ENCODE results near the gene FBXO3. TPM values are rescaled to one million over a fixed set of nuclear protein-coding genes. Genes with fewer than 3 reads are reported as not detected.
"Not testable (repeated sequence)": the region's sequence is repeated elsewhere in the genome, so short reads cannot be mapped to it uniquely, and the experiment has no call there.

The FBXO3 gene
- total RNA-seq, 1 experiment from 2014 or later, result 18.9 TPM

DNA sequence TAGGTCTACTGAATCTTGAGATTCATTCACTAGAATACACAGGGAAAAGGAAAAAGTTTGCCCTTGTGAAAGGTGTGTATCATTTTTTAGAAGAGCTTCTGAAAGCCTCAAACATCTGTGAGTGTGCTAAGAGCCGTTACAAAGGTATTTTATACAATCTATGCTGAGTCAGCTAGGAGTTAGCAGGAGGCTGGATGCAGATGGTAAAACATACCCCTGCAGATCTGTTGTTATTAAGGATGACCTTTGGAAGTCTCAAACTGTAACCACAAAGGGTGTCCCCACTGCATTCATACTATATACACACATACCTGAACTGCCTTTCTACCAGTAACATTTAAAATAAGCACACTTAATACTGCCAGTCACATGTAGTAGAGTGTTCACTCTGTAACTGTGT is 65.3 kb downstream of the FBXO3 start:
- H2BK120ac ChIP-seq (ENCODE audit: low read depth, low read length, poor library complexity, severe bottlenecking), result no peak overlapping the region
- no peak overlapping the region for H2AK5ac ChIP-seq (ENCODE audit: insufficient read length, low read length)
- no peaks in the 10 kb centered on the region for H3K23me2 ChIP-seq (ENCODE audit: insufficient read length, low read depth, low read length, poor library complexity, severe bottlenecking)
- DNase-seq, result no peak
- H4K91ac ChIP-seq (ENCODE audit: insufficient read length, low read depth, low read length), result no peak overlapping the region
- no peaks in the 10 kb centered on the region for H3K27me3 ChIP-seq (ENCODE audit: insufficient read depth, low read length)
- no peak overlapping the region for H2BK12ac ChIP-seq (ENCODE audit: insufficient read length, low read depth, low read length)
- no peak overlapping the region for H3K23ac ChIP-seq (ENCODE audit: insufficient read length, low read depth, low read length)
- no peak overlapping the region for H3K4me3 Mint-ChIP-seq
- WGBS (ENCODE audit: extremely low coverage, insufficient read length, low lambda C conversion rate), result no CpG with 5 or more reads among the region's 1 CpG
- no peak overlapping the region for H3K27ac ChIP-seq (ENCODE audit: insufficient read length, low read depth, low read length)
- peaks cover 8 to 32% (median 21%) of the 10 kb centered on the region in 3 experiments; a peak in 6 of 7 replicates for H3K36me3 Mint-ChIP-seq (ENCODE audit: insufficient read depth in 1 of 3, low read depth in 3 of 3)
- no peaks in the 10 kb centered on the region for H3K27me3 Mint-ChIP-seq (ENCODE audit: low read depth)
- no peaks in the 10 kb centered on the region for H3K79me1 ChIP-seq (ENCODE audit: insufficient read depth, low read depth, low read length, poor library complexity, severe bottlenecking)
- H3K4ac ChIP-seq (ENCODE audit: low read depth, low read length), result no peak overlapping the region
- TF ChIP-seq, protein P1, sequence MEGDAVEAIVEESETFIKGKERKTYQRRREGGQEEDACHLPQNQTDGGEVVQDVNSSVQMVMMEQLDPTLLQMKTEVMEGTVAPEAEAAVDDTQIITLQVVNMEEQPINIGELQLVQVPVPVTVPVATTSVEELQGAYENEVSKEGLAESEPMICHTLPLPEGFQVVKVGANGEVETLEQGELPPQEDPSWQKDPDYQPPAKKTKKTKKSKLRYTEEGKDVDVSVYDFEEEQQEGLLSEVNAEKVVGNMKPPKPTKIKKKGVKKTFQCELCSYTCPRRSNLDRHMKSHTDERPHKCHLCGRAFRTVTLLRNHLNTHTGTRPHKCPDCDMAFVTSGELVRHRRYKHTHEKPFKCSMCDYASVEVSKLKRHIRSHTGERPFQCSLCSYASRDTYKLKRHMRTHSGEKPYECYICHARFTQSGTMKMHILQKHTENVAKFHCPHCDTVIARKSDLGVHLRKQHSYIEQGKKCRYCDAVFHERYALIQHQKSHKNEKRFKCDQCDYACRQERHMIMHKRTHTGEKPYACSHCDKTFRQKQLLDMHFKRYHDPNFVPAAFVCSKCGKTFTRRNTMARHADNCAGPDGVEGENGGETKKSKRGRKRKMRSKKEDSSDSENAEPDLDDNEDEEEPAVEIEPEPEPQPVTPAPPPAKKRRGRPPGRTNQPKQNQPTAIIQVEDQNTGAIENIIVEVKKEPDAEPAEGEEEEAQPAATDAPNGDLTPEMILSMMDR (conservative IDR thresholded peaks at IDR 0.05), result no peak
- H3K9me3 Mint-ChIP-seq, result no peaks in the 10 kb centered on the region
- H4K8ac ChIP-seq (replicated peaks; ENCODE audit: insufficient read length, low read depth, low read length), result no peak overlapping the region
- H3K9ac ChIP-seq (ENCODE audit: extremely low read depth, insufficient read length, low read length), result no peak overlapping the region
- H3K4me1 ChIP-seq (ENCODE audit: insufficient read depth, low read length), result peaks cover 4% of the 10 kb centered on the region; the same call in 1 of the 2 replicates
- H3K18ac ChIP-seq (ENCODE audit: insufficient read length, low read depth, low read length), result no peak overlapping the region
- H3K56ac ChIP-seq (ENCODE audit: insufficient read length, low read depth, low read length), result no peak overlapping the region
- no peak overlapping the region for H4K5ac ChIP-seq (ENCODE audit: insufficient read length, low read depth, low read length)
- H2BK5ac ChIP-seq (ENCODE audit: insufficient read length, low read length), result no peak overlapping the region
- H4K20me1 ChIP-seq (ENCODE audit: control insufficient read depth, insufficient read depth, insufficient read length), result no peaks in the 10 kb centered on the region
- peaks cover 7 to 12% of the 10 kb centered on the region in 2 experiments; a peak in 3 of 4 replicates for H3K4me1 Mint-ChIP-seq
- no peak overlapping the region for H3K14ac ChIP-seq (ENCODE audit: insufficient read depth, low read length)
- H2AFZ ChIP-seq (ENCODE audit: low read length), result no peak overlapping the region
- H3K27ac Mint-ChIP-seq, result no peak overlapping the region
- H3K9me3 ChIP-seq (ENCODE audit: control insufficient read depth, low read depth, low read length), result no peaks in the 10 kb centered on the region
- no peak overlapping the region for H2BK20ac ChIP-seq (ENCODE audit: low read depth, low read length, poor library complexity, severe bottlenecking)
- no peak overlapping the region for H3T11ph ChIP-seq (ENCODE audit: low read length)
- no peak overlapping the region for H2BK15ac ChIP-seq (ENCODE audit: low read depth, low read length)
- H3K79me2 ChIP-seq (ENCODE audit: insufficient read depth, low read length), result 0 out of 2 replicates have a peak, but pooled peaks cover 2% of the 10 kb centered on the region
- H3K4me2 ChIP-seq (ENCODE audit: insufficient read depth, insufficient read length, low read length), result no peak overlapping the region

DNA sequence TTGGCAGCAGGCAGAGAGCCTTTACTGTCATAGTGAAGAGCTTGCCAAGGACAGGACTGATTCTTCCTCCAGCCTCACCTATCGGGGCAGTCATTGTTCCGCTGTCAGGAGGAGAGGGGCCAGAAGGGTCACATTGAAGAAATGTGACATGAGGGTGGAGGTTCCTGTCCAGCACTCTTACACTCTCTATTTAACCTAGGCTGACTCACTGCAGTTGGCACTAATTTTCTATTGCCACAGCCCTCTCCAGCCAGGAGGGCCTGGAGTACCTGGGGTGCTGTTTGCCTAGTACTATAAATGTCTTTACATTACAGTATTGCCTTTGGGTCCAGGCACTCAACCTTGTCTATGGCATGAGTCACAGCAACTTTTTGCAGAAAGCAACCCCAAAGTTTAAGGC is 66.5 kb downstream of the FBXO3 start:
- not testable (repeated sequence) for H2AK5ac ChIP-seq (ENCODE audit: insufficient read length, low read length); H3K9me3 ChIP-seq (ENCODE audit: control insufficient read depth, low read depth, low read length); H3K9me3 Mint-ChIP-seq; DNase-seq; H3T11ph ChIP-seq (ENCODE audit: low read length); H2BK12ac ChIP-seq (ENCODE audit: insufficient read length, low read depth, low read length); H3K4me1 ChIP-seq (ENCODE audit: insufficient read depth, low read length); H3K4me3 Mint-ChIP-seq; H3K27me3 Mint-ChIP-seq (ENCODE audit: low read depth); H3K27me3 ChIP-seq (ENCODE audit: insufficient read depth, low read length); H4K5ac ChIP-seq (ENCODE audit: insufficient read length, low read depth, low read length); H3K9ac ChIP-seq (ENCODE audit: extremely low read depth, insufficient read length, low read length); H3K27ac ChIP-seq (ENCODE audit: insufficient read length, low read depth, low read length); H3K4ac ChIP-seq (ENCODE audit: low read depth, low read length); H3K23me2 ChIP-seq (ENCODE audit: insufficient read length, low read depth, low read length, poor library complexity, severe bottlenecking); H3K79me1 ChIP-seq (ENCODE audit: insufficient read depth, low read depth, low read length, poor library complexity, severe bottlenecking); H3K79me2 ChIP-seq (ENCODE audit: insufficient read depth, low read length); H4K20me1 ChIP-seq (ENCODE audit: control insufficient read depth, insufficient read depth, insufficient read length); H2BK120ac ChIP-seq (ENCODE audit: low read depth, low read length, poor library complexity, severe bottlenecking); H3K56ac ChIP-seq (ENCODE audit: insufficient read length, low read depth, low read length); H4K8ac ChIP-seq (replicated peaks; ENCODE audit: insufficient read length, low read depth, low read length); H3K18ac ChIP-seq (ENCODE audit: insufficient read length, low read depth, low read length); H2BK15ac ChIP-seq (ENCODE audit: low read depth, low read length); H3K23ac ChIP-seq (ENCODE audit: insufficient read length, low read depth, low read length); H4K91ac ChIP-seq (ENCODE audit: insufficient read length, low read depth, low read length); H3K27ac Mint-ChIP-seq; H2BK5ac ChIP-seq (ENCODE audit: insufficient read length, low read length); H3K4me2 ChIP-seq (ENCODE audit: insufficient read depth, insufficient read length, low read length); H2BK20ac ChIP-seq (ENCODE audit: low read depth, low read length, poor library complexity, severe bottlenecking); H2AFZ ChIP-seq (ENCODE audit: low read length); H3K14ac ChIP-seq (ENCODE audit: insufficient read depth, low read length)
- peaks cover 8 to 32% (median 21%) of the 10 kb centered on the region in 3 experiments; a peak in 6 of 7 replicates for H3K36me3 Mint-ChIP-seq (ENCODE audit: insufficient read depth in 1 of 3, low read depth in 3 of 3)
- no CpG with 5 or more reads among the region's 2 CpGs for WGBS (ENCODE audit: extremely low coverage, insufficient read length, low lambda C conversion rate)
- H3K4me1 Mint-ChIP-seq, result peaks cover 13% of the 10 kb centered on the region in 2 experiments

Data from H9 (cell line).